Measurements from ENCODE around the gene ZNF227. TPM values are rescaled to one million over a fixed set of nuclear protein-coding genes. Genes with fewer than 3 reads are reported as not detected.

ZNF227 gene
- total RNA-seq (17.2 and 17.8 TPM in 2 replicates), polyA plus RNA-seq (2.8 and 3.4 TPM in 2 replicates), polyA minus RNA-seq (15.6 and 17.8 TPM in 2 replicates), Bru-seq, nascent RNA (percentile 75 among the genes with signal in this experiment), BruChase-seq, experiment 1, labeled RNA remaining after a 6-hour chase (percentile 65 among the genes with signal in this experiment), BruChase-seq, experiment 2, labeled RNA remaining after a 2-hour chase (percentile 74 among the genes with signal in this experiment)
- 5.2 and 5.7 TPM in 2 replicates for polyA plus RNA-seq (2011; cell fraction: cytosol; rRNA removed)
- polyA plus RNA-seq (2011; cell fraction: nucleus; rRNA removed): 6.4 and 7.7 TPM in 2 replicates
- polyA plus RNA-seq (2012): 10.0 and 13.5 TPM in 2 replicates
- 5.0 TPM for polyA minus RNA-seq (2011; cell fraction: cytosol; rRNA and poly(A)+ RNA removed)
- polyA minus RNA-seq (2011; cell fraction: nucleus; rRNA and poly(A)+ RNA removed): 14.9 and 25.8 TPM in 2 replicates
- long read RNA-seq, partial matches to known transcripts: 4 of 10 reads
- long read RNA-seq, other reads (novel, unspliced or antisense): 5 of 10 reads

- CTCF ChIA-PET: interaction anchor here (0.6 to 1.3 kb wide), 8 partner anchors 47 to 358 kb away, joined by 3 to 5 read pairs (median 3); partner anchors contain the start of genes ZNF221, ZNF226, ZNF235 and ZNF45
- intact Hi-C loops (cut with micrococcal nuclease) (loop anchor here (1.0 to 5.0 kb wide), 10 partner anchors 46 to 288 kb away; partner anchors contain the start of genes ZNF112, ZNF155, ZNF180 and ZNF225), dilution Hi-C loops (cut with MboI; ENCODE audit: extremely low pct_ligation_motif_present, low sequenced_read_pairs) (no loop called here)
- H4K20me1 ChIP-seq (replicated peaks; ENCODE audit: control insufficient read depth, extremely low read depth, insufficient read depth, low read length): no peaks in the 10 kb centered on the region
- TSS peak; percentile 45 for BruUV-seq (replicated peaks)
- no peak for TF ChIP-seq EZH2 (IDR thresholded peaks at IDR 0.05; ENCODE audit: borderline replicate concordance, low read depth, low read length, severe bottlenecking)
- TF ChIP-seq POLR2A (IDR thresholded peaks at IDR 0.05; ENCODE audit: low read depth, low read length): peak; percentile 65
- TF ChIP-seq GATA2 (IDR thresholded peaks at IDR 0.05; ENCODE audit: insufficient read depth, insufficient read length, low read depth, low read length): no peak
- TF ChIP-seq POLR2AphosphoS5 (IDR thresholded peaks at IDR 0.05; ENCODE audit: insufficient read depth, low read depth, low read length): no peak
- no peak for TF ChIP-seq MYC (IDR thresholded peaks at IDR 0.05; ENCODE audit: low read depth, low read length)
- TF ChIP-seq JUN (IDR thresholded peaks at IDR 0.05; ENCODE audit: borderline replicate concordance, insufficient read depth, insufficient read length, low read depth): peak; percentile 17
- no peak for TF ChIP-seq CTCF (IDR thresholded peaks at IDR 0.05; ENCODE audit: extremely low read depth in 1 of 2, insufficient read depth in 1 of 2, low read depth in 1 of 2, low read length in 2 of 2)
- peak; percentile 87 for TF ChIP-seq FOS (IDR thresholded peaks at IDR 0.05; ENCODE audit: borderline replicate concordance, insufficient read depth, low read length)
- TF ChIP-seq, protein P1, sequence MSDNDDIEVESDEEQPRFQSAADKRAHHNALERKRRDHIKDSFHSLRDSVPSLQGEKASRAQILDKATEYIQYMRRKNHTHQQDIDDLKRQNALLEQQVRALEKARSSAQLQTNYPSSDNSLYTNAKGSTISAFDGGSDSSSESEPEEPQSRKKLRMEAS (IDR thresholded peaks at IDR 0.05; ENCODE audit: insufficient read depth, insufficient read length): no peak
- H3K4me3 ChIP-seq (replicated peaks in 1 of 3; ENCODE audit: insufficient read depth in 1 of 3, low read depth in 1 of 3, low read length in 3 of 3): peak within 1 kb of the TSS; percentile 82 to 99 (median 98)
- peaks cover 11% of the 10 kb centered on the region for H3K4me1 ChIP-seq (ENCODE audit: control insufficient read depth, extremely low read depth, insufficient read depth, low read length)
- DNase-seq (ENCODE audit: low read depth, low spot score): peak; percentile 97
- peak within 1 kb of the TSS; percentile 90 for H2AFZ ChIP-seq (ENCODE audit: low read depth, low read length)
- peak within 1 kb of the TSS; percentile 83 for H3K9ac ChIP-seq (replicated peaks; ENCODE audit: extremely low read depth, insufficient read depth, low read length)
- H3K79me2 ChIP-seq (ENCODE audit: control insufficient read depth, insufficient read depth, low read length): peaks cover 7% of the 10 kb centered on the region
- H3K36me3 ChIP-seq (ENCODE audit: control insufficient read depth in 2 of 2, extremely low read depth in 1 of 2, insufficient read depth in 2 of 2, low read length in 2 of 2): no peaks in the 10 kb centered on the region
- FAIRE-seq: peak; percentile 92
- POLR2A ChIA-PET: interaction anchor here (0.6 to 1.0 kb wide), 4 partner anchors 45 to 119 kb away, joined by 3 to 7 read pairs (median 4); partner anchors contain the start of gene ZNF226
- H3K27me3 ChIP-seq (ENCODE audit: control insufficient read depth in 2 of 2, insufficient read depth in 2 of 2, low read length in 2 of 2): no peaks in the 10 kb centered on the region
- H3K9me1 ChIP-seq (replicated peaks; ENCODE audit: control insufficient read depth, extremely low read depth, insufficient read depth, low read length): no peaks in the 10 kb centered on the region
- peak within 1 kb of the TSS; percentile 98 for H3K4me2 ChIP-seq (ENCODE audit: insufficient read depth, low read length)
- peak within 1 kb of the TSS; percentile 71 for H3K27ac ChIP-seq (ENCODE audit: insufficient read depth, low read depth, low read length)
- H3K9me3 ChIP-seq (replicated peaks; ENCODE audit: control insufficient read depth, insufficient read depth, low read length): no peaks in the 10 kb centered on the region
These were observed at the start of gene ZNF227 for GRCh38 chr19:44212250-44212865. Gene ZNF227 (plus strand): TSS chr19:44212532. CDS start chr19:44217793, 5,261 bp downstream.

All from endothelial cell of umbilical vein (primary cell).